NK-92 (cell line): ENCODE measurements around the gene TVP23B.
"Not testable (repeated sequence)": the region's sequence is repeated elsewhere in the genome, so short reads cannot be mapped to it uniquely, and the experiment has no call there.

Experiments used
- DNase-seq: peaks from one replicate; lab custom pipeline; 2025; ENCODE audit not compliant: unreplicated experiment; lab: John Stamatoyannopoulos, UW

Gene TVP23B

GRCh38 chr17:18786890-18787289 is 5.9 kb downstream of the TVP23B start:
- not testable (repeated sequence) for DNase-seq

- DNase-seq = not testable (repeated sequence)
Observed at GRCh38 chr17:18791402-18791801, 10.4 kb downstream of the TVP23B start.

GRCh38 chr17:18794841-18795240 is 13.9 kb downstream of the TVP23B start:
- not testable (repeated sequence) for DNase-seq

GRCh38 chr17:18796887-18797286 is 15.9 kb downstream of the TVP23B start:
- not testable (repeated sequence) for DNase-seq

- DNase-seq = not testable (repeated sequence)
Observed at GRCh38 chr17:18803458-18804245, 22.7 kb downstream of the TVP23B start.

- DNase-seq = not testable (repeated sequence)
Observed at GRCh38 chr17:18815924-18816323, 34.9 kb downstream of the TVP23B start.

GRCh38 chr17:18816489-18817371 is 35.7 kb downstream of the TVP23B start:
- not testable (repeated sequence) for DNase-seq

- DNase-seq = not testable (repeated sequence)
Observed at GRCh38 chr17:18821430-18821829, 40.4 kb downstream of the TVP23B start.

GRCh38 chr17:18827613-18828012 is 46.6 kb downstream of the TVP23B start:
- DNase-seq = not testable (repeated sequence)

- no peak for DNase-seq
Observed at GRCh38 chr17:18848501-18848900, 67.5 kb downstream of the TVP23B start.

GRCh38 chr17:18850679-18851078 is 69.7 kb downstream of the TVP23B start:
- DNase-seq = no peak

- no peak for DNase-seq
Observed at GRCh38 chr17:18851201-18851600, 70.2 kb downstream of the TVP23B start.

- DNase-seq = no peak
Observed at GRCh38 chr17:18854956-18855355, 74.0 kb downstream of the TVP23B start.

- DNase-seq = peak; percentile 24
Observed at GRCh38 chr17:18855831-18856569, 75.0 kb downstream of the TVP23B start.
